Vagina (tissue), 2 donors: Measurements from ENCODE around the gene VWA2. TPM values are rescaled to one million over a fixed set of nuclear protein-coding genes. Genes with fewer than 3 reads are reported as not detected.

Source experiments
- DNase-seq, 2 donors: peaks; one replicate each; pipeline ENCODE4 v3.0.0-alpha.2; 2017; ENCODE audit errors: extremely low spot score in 2 of 2
- H3K27ac ChIP-seq: fragments of 200-600 bp; sonication (generic); one replicate; pipeline ENCODE4 v1.5.1; 2019
- H3K27me3 ChIP-seq: fragments of 200-600 bp; sonication (generic); one replicate; pipeline ENCODE4 v1.5.1; 2019
- H3K36me3 ChIP-seq, 2 donors: fragments of 200-600 bp; sonication (generic); one replicate each; pipeline ENCODE4 v1.5.1; 2017 to 2019
- H3K4me1 ChIP-seq: fragments of 200-600 bp; sonication (generic); one replicate; pipeline ENCODE4 v1.5.1; 2019
- H3K4me3 ChIP-seq, 2 donors: fragments of 200-600 bp; sonication (generic); 1 replicate in 1 of 2; 2 replicates in 1 of 2; pipeline ENCODE4 v1.5.1; 2016 to 2019
- H3K9me3 ChIP-seq: fragments of 200-600 bp; sonication (generic); one replicate; pipeline ENCODE4 v1.5.1; 2019
- POLR2A ChIP-seq, 2 donors: fragments of 450-650 bp; IDR thresholded peaks; one replicate each; pipeline ENCODE4 v1.6.1; 2017; ENCODE audit warnings: antibody characterized with exemption in 2 of 2, mild to moderate bottlenecking in 2 of 2, moderate library complexity in 2 of 2
- POLR2AphosphoS5 ChIP-seq, 2 donors: sonication (generic); formaldehyde crosslinking; IDR thresholded peaks; one replicate each; pipeline ENCODE4 v1.9.0; 2017; ENCODE audit warnings: antibody characterized with exemption in 2 of 2, mild to moderate bottlenecking in 2 of 2, low read depth in 1 of 2; ENCODE audit not compliant: insufficient read depth in 1 of 2
- intact Hi-C: fragments of 100-400 bp; cut with DNase I; formaldehyde crosslinking; loops from one replicate; pipeline ENCODE4 v1.15.1; 2023
- total RNA-seq: library from RNA; depleted of rRNA; stranded (reverse); fragments of >200 nt; gene quantifications from one replicate; pipeline ENCODE4 v1.2.3, GENCODE V29; 2016
- TF ChIP-seq, protein P1 (sequence below), 3 experiments: fragments of 450-650 bp in 2 of 3; fragments of 200-600 bp in 1 of 3; sonication (generic) in 1 of 3; IDR thresholded peaks; one replicate each; pipeline ENCODE4 v1.5.1; 2017 to 2019; ENCODE audit warnings: antibody characterized with exemption in 3 of 3, mild to moderate bottlenecking in 2 of 3, moderate library complexity in 2 of 3

Gene VWA2
- total RNA-seq, 1 donor from 2014 or later: 2.9 TPM

DNA sequence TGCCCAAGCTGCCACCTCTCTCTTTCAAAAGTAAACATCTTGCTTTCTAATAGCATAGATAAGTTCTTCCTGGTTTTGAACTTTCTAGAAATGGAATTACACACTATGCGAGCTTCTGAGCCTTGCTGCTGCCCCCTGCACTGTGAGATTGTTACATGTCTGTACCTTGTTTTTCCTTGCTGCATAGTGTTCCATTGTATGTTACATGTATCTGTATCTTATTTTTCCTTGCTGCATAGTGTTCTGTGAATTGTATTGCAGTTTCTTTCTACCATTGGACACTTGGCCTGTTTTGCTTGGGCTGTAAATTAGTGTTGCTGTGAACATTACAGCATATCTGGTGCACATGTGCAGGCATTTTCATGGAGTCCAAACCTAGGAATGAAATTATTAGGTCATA is 24.0 kb upstream of the VWA2 start:
- no peak overlapping the region for H3K27ac ChIP-seq
- no peaks in the 10 kb centered on the region for H3K36me3 ChIP-seq
- H3K4me1 ChIP-seq: no peaks in the 10 kb centered on the region
- intact Hi-C loops: no loop called here
- TF ChIP-seq POLR2AphosphoS5 (IDR thresholded peaks at IDR 0.05; ENCODE audit: insufficient read depth in 1 of 2, low read depth in 1 of 2) (no peak), POLR2A (IDR thresholded peaks at IDR 0.05) (no peak)
- TF ChIP-seq, protein P1, sequence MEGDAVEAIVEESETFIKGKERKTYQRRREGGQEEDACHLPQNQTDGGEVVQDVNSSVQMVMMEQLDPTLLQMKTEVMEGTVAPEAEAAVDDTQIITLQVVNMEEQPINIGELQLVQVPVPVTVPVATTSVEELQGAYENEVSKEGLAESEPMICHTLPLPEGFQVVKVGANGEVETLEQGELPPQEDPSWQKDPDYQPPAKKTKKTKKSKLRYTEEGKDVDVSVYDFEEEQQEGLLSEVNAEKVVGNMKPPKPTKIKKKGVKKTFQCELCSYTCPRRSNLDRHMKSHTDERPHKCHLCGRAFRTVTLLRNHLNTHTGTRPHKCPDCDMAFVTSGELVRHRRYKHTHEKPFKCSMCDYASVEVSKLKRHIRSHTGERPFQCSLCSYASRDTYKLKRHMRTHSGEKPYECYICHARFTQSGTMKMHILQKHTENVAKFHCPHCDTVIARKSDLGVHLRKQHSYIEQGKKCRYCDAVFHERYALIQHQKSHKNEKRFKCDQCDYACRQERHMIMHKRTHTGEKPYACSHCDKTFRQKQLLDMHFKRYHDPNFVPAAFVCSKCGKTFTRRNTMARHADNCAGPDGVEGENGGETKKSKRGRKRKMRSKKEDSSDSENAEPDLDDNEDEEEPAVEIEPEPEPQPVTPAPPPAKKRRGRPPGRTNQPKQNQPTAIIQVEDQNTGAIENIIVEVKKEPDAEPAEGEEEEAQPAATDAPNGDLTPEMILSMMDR (IDR thresholded peaks at IDR 0.05): no peak
- no peaks in the 10 kb centered on the region for H3K27me3 ChIP-seq
- H3K4me3 ChIP-seq: no peak overlapping the region
- DNase-seq: no peak
- H3K9me3 ChIP-seq: no peaks in the 10 kb centered on the region

GRCh38 chr10:114220281-114220680 is 18.8 kb upstream of the VWA2 start:
- no peak for TF ChIP-seq POLR2AphosphoS5 (IDR thresholded peaks at IDR 0.05; ENCODE audit: insufficient read depth in 1 of 2, low read depth in 1 of 2)
- TF ChIP-seq POLR2A (IDR thresholded peaks at IDR 0.05): no peak
- TF ChIP-seq, protein P1 (IDR thresholded peaks at IDR 0.05): no peak
- intact Hi-C loops: no loop called here
- H3K4me3 ChIP-seq: no peak overlapping the region
- H3K36me3 ChIP-seq: no peaks in the 10 kb centered on the region
- no peaks in the 10 kb centered on the region for H3K4me1 ChIP-seq
- DNase-seq: no peak
- no peaks in the 10 kb centered on the region for H3K27me3 ChIP-seq
- H3K9me3 ChIP-seq: no peaks in the 10 kb centered on the region
- H3K27ac ChIP-seq: no peak overlapping the region

- TF ChIP-seq POLR2A (IDR thresholded peaks at IDR 0.05): no peak
- TF ChIP-seq, protein P1 (IDR thresholded peaks at IDR 0.05): no peak
- Histone ChIP-seq H3K27ac (no peak overlapping the region), H3K4me1 (no peaks in the 10 kb centered on the region), H3K36me3 (no peaks in the 10 kb centered on the region), H3K4me3 (no peak overlapping the region), H3K9me3 (no peaks in the 10 kb centered on the region), H3K27me3 (no peaks in the 10 kb centered on the region)
- intact Hi-C loops: no loop called here
- DNase-seq: no peak
Observed at GRCh38 chr10:114221235-114221634, 17.8 kb upstream of the VWA2 start.

GRCh38 chr10:114223066-114223465 is 16.0 kb upstream of the VWA2 start:
- intact Hi-C loops: no loop called here
- no peaks in the 10 kb centered on the region for H3K27me3 ChIP-seq
- no peak for DNase-seq
- H3K9me3 ChIP-seq: no peaks in the 10 kb centered on the region
- no peak overlapping the region for H3K4me3 ChIP-seq
- TF ChIP-seq POLR2AphosphoS5 (IDR thresholded peaks at IDR 0.05; ENCODE audit: insufficient read depth in 1 of 2, low read depth in 1 of 2) (no peak), POLR2A (IDR thresholded peaks at IDR 0.05) (no peak)
- TF ChIP-seq, protein P1 (IDR thresholded peaks at IDR 0.05): no peak
- H3K4me1 ChIP-seq: no peaks in the 10 kb centered on the region
- no peaks in the 10 kb centered on the region for H3K36me3 ChIP-seq
- no peak overlapping the region for H3K27ac ChIP-seq

DNA sequence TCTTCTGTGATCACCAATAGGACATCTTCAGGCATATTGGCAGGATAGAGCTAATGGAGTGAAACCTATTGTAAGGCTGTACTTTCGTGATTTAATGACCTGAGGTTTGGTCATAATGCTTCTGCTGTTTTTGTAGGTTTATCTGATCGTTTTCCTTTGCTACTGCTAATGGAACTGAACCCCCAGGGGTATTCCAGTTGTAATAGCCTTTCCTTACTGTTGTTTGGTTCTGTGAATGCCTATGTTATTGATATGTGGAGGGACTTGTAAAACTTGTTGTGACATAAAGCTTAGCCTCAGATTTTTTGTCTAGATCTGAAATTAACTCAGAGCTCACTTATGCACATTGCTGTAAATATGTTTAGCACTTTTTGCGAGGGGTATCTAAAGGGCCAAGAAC is 10.9 kb upstream of the VWA2 start:
- Histone ChIP-seq H3K27me3 (no peaks in the 10 kb centered on the region), H3K9me3 (no peaks in the 10 kb centered on the region), H3K4me3 (no peak overlapping the region), H3K36me3 (no peaks in the 10 kb centered on the region), H3K4me1 (no peaks in the 10 kb centered on the region), H3K27ac (no peak overlapping the region)
- TF ChIP-seq POLR2A (IDR thresholded peaks at IDR 0.05): no peak
- no peak for TF ChIP-seq POLR2AphosphoS5 (IDR thresholded peaks at IDR 0.05; ENCODE audit: insufficient read depth in 1 of 2, low read depth in 1 of 2)
- TF ChIP-seq, protein P1 (IDR thresholded peaks at IDR 0.05): no peak
- intact Hi-C loops: no loop called here
- DNase-seq: no peak
